GM12878 (cell line): ENCODE measurements around the gene TSHZ2. TPM values are rescaled to one million over a fixed set of nuclear protein-coding genes. Genes with fewer than 3 reads are reported as not detected.

Source experiments
- ATAC-seq: fragments of 200-7000 bp; cut with Tn5 transposase; 3 replicates; pipeline ENCODE4 v1.9.1; 2020; ENCODE audit warnings: mild to moderate bottlenecking, moderate library complexity
- BruUV-seq: library from RNA; stranded (reverse); fragments of 400-500 nt; replicated peaks from 2 replicates; lab custom pipeline; 2021; lab: Mats Ljungman, UMichigan
- CTCF ChIA-PET: fragments of 300-600 bp; sonication (Branson Sonifier 250); formaldehyde crosslinking; extraction: SDS; loops from one replicate; lab custom pipeline; 2021; ENCODE audit warnings: inconsistent platforms; lab: Yijun Ruan, JAX
- POLR2A ChIA-PET: fragments of 350-600 bp; formaldehyde crosslinking; extraction: SDS; loops from one replicate; lab custom pipeline; 2021; ENCODE audit warnings: inconsistent platforms; lab: Charles Lee
- RAD21 ChIA-PET: fragments of 300-600 bp; sonication (Branson Sonifier 250); formaldehyde crosslinking; loops from one replicate; lab custom pipeline; 2023; ENCODE audit warnings: antibody characterized with exemption; ENCODE audit not compliant: unreplicated experiment; lab: Charles Lee
- SMC1A ChIA-PET: fragments of 300-600 bp; sonication (Branson Sonifier 250); formaldehyde crosslinking; loops from one replicate; lab custom pipeline; 2023; ENCODE audit not compliant: unreplicated experiment, uncharacterized antibody; lab: Charles Lee
- DNase-seq: peaks from one replicate; pipeline ENCODE4 v3.0.0-alpha.2; 2011; ENCODE audit warnings: low read depth, low spot score
- FAIRE-seq: peaks from 3 replicates; lab custom pipeline; 2011; peaks lifted over from hg19 to GRCh38; lab: Jason Lieb, UNC
- H2AFZ ChIP-seq: 2 replicates; pipeline ENCODE4 v1.6.0; 2011; ENCODE audit warnings: low read depth, low read length, control low read depth; ENCODE audit not compliant: control insufficient read depth
- H3K27ac ChIP-seq: 2 replicates; pipeline ENCODE4 v1.5.1; 2011; ENCODE audit warnings: control low read depth; ENCODE audit not compliant: control insufficient read depth, insufficient read depth
- H3K27me3 ChIP-seq, 2 experiments: replicated peaks in 1 of 2; 2 replicates each; pipeline versions ENCODE4 v1.6.0 to v1.6.1; 2011; ENCODE audit warnings: low read length in 1 of 2; ENCODE audit not compliant: control insufficient read depth in 2 of 2, insufficient read depth in 2 of 2
- H3K36me3 ChIP-seq, 2 experiments: 2 replicates each; pipeline ENCODE4 v1.5.1; 2011; ENCODE audit warnings: low read length in 1 of 2; ENCODE audit not compliant: control insufficient read depth in 2 of 2, insufficient read depth in 2 of 2
- H3K4me1 ChIP-seq: 2 replicates; pipeline ENCODE4 v1.6.1; 2011; ENCODE audit warnings: mild to moderate bottlenecking, low read length, moderate library complexity, mixed read lengths; ENCODE audit not compliant: control insufficient read depth, insufficient read depth
- H3K4me2 ChIP-seq: 2 replicates; pipeline ENCODE4 v1.6.0; 2011; ENCODE audit warnings: control low read depth; ENCODE audit not compliant: control insufficient read depth, insufficient read depth
- H3K4me3 ChIP-seq: fragments of 200-600 bp; sonication (generic); 2 replicates; pipeline ENCODE4 v1.5.1; 2016
- H3K79me2 ChIP-seq: 2 replicates; pipeline ENCODE4 v1.6.0; 2011; ENCODE audit warnings: low read length; ENCODE audit not compliant: control insufficient read depth, insufficient read depth
- H3K9ac ChIP-seq: 2 replicates; pipeline ENCODE4 v1.8.0; 2011; ENCODE audit warnings: low read length, control low read depth, mixed read lengths; ENCODE audit not compliant: control insufficient read depth, insufficient read depth
- H3K9me3 ChIP-seq: replicated peaks from 3 replicates; pipeline ENCODE4 v1.5.1; 2011; ENCODE audit warnings: mild to moderate bottlenecking, low read length; ENCODE audit not compliant: control insufficient read depth, insufficient read depth
- H4K20me1 ChIP-seq: 2 replicates; pipeline ENCODE4 v1.6.0; 2011; ENCODE audit not compliant: control insufficient read depth, insufficient read depth
- BACH1 ChIP-seq: fragments of 450-650 bp; IDR thresholded peaks from 2 replicates; pipeline ENCODE4 v1.6.1; 2017; ENCODE audit warnings: mild to moderate bottlenecking, borderline replicate concordance
- BCL11A ChIP-seq: IDR thresholded peaks from 2 replicates; pipeline ENCODE4 v1.6.1; 2011; ENCODE audit warnings: low read depth, low read length
- BRCA1 ChIP-seq: IDR thresholded peaks from 2 replicates; pipeline ENCODE4 v1.6.1; 2011; ENCODE audit warnings: low read depth, low read length, improper control_type of control experiment
- CBX3 ChIP-seq: fragments of 200-600 bp; sonication (generic); IDR thresholded peaks from 2 replicates; pipeline ENCODE4 v1.6.1; 2016; ENCODE audit warnings: low read depth, borderline replicate concordance
- CHD1 ChIP-seq: IDR thresholded peaks from 2 replicates; pipeline ENCODE4 v1.6.1; 2012; ENCODE audit warnings: low read depth, low read length, improper control_type of control experiment
- CHD2 ChIP-seq: IDR thresholded peaks from 2 replicates; pipeline ENCODE4 v1.6.1; 2011; ENCODE audit warnings: low read depth, low read length, improper control_type of control experiment, borderline replicate concordance
- HCFC1 ChIP-seq: fragments of 150-350 bp; IDR thresholded peaks from 2 replicates; pipeline ENCODE4 v1.6.1; 2014; ENCODE audit warnings: low read length
- HDAC6 ChIP-seq: fragments of 200-600 bp; sonication (generic); IDR thresholded peaks from one replicate; pipeline ENCODE4 v1.8.0; 2017; ENCODE audit warnings: antibody characterized with exemption; ENCODE audit not compliant: unreplicated experiment
- JUND ChIP-seq: IDR thresholded peaks from 2 replicates; pipeline ENCODE4 v1.6.1; 2012; ENCODE audit warnings: low read depth, mild to moderate bottlenecking, low read length, improper control_type of control experiment, moderate library complexity
- KDM1A ChIP-seq: fragments of 200-600 bp; sonication (generic); IDR thresholded peaks from 2 replicates; pipeline ENCODE4 v1.6.1; 2016; ENCODE audit warnings: borderline replicate concordance
- MTA2 ChIP-seq: fragments of 450-650 bp; IDR thresholded peaks from 2 replicates; pipeline ENCODE4 v1.6.1; 2016; ENCODE audit warnings: low read depth, mild to moderate bottlenecking, moderate library complexity
- NFYA ChIP-seq: IDR thresholded peaks from 2 replicates; pipeline ENCODE4 v1.6.1; 2011; ENCODE audit warnings: low read depth, mild to moderate bottlenecking, low read length, improper control_type of control experiment, borderline replicate concordance
- NR2C1 ChIP-seq: fragments of 450-650 bp; IDR thresholded peaks from 2 replicates; pipeline ENCODE4 v1.6.1; 2017; ENCODE audit warnings: antibody characterized with exemption, mild to moderate bottlenecking, moderate library complexity
- PAX5 ChIP-seq: IDR thresholded peaks from 2 replicates; pipeline ENCODE4 v1.6.1; 2011; ENCODE audit warnings: low read depth, low read length, borderline replicate concordance
- POLR2AphosphoS2 ChIP-seq: IDR thresholded peaks from 2 replicates; pipeline ENCODE4 v1.6.1; 2011; ENCODE audit warnings: low read depth, mild to moderate bottlenecking, low read length, improper control_type of control experiment, moderate library complexity
- POU2F2 ChIP-seq: IDR thresholded peaks from 3 replicates; pipeline ENCODE4 v1.6.1; 2011; ENCODE audit warnings: low read depth, mild to moderate bottlenecking, low read length, borderline replicate concordance
- RB1 ChIP-seq: fragments of 450-650 bp; formaldehyde crosslinking; IDR thresholded peaks from 2 replicates; pipeline ENCODE4 v1.6.1; 2017; ENCODE audit warnings: mild to moderate bottlenecking, borderline replicate concordance
- RFX5 ChIP-seq: IDR thresholded peaks from 2 replicates; pipeline ENCODE4 v1.6.1; 2011; ENCODE audit warnings: low read depth, low read length, improper control_type of control experiment
- SP1 ChIP-seq: IDR thresholded peaks from one replicate; pipeline ENCODE4 v1.6.1; 2011; ENCODE audit warnings: low read depth, low read length
- TAF1 ChIP-seq: IDR thresholded peaks from 2 replicates; pipeline ENCODE4 v1.6.1; 2011; ENCODE audit warnings: mild to moderate bottlenecking, low read depth, low read length, borderline replicate concordance
- TARDBP ChIP-seq: IDR thresholded peaks from 2 replicates; pipeline ENCODE4 v1.6.1; 2016; ENCODE audit warnings: borderline replicate concordance
- TCF12 ChIP-seq: IDR thresholded peaks from 2 replicates; pipeline ENCODE4 v1.6.1; 2011; ENCODE audit warnings: low read depth, mild to moderate bottlenecking, low read length
- TCF3 ChIP-seq: IDR thresholded peaks from 2 replicates; pipeline ENCODE4 v1.6.1; 2012; ENCODE audit warnings: low read depth, mild to moderate bottlenecking, low read length, borderline replicate concordance; ENCODE audit not compliant: insufficient read depth
- ZNF384 ChIP-seq: IDR thresholded peaks from 2 replicates; pipeline ENCODE4 v1.6.1; 2012; ENCODE audit warnings: low read depth, mild to moderate bottlenecking, low read length, improper control_type of control experiment, borderline replicate concordance
- ZNF622 ChIP-seq: fragments of 450-650 bp; IDR thresholded peaks from 2 replicates; pipeline ENCODE4 v1.6.1; 2017; ENCODE audit warnings: mild to moderate bottlenecking, inconsistent platforms
- ZZZ3 ChIP-seq: IDR thresholded peaks from 2 replicates; pipeline ENCODE4 v1.6.1; 2011; ENCODE audit warnings: low read depth; ENCODE audit not compliant: control insufficient read depth, insufficient read length
- WGBS: methylation state at CpG from one replicate; pipeline ENCODE4 v1.1.6; 2016; ENCODE audit warnings: low lambda C conversion rate; ENCODE audit not compliant: insufficient replicate concordance, insufficient coverage; ENCODE audit errors: missing lambda C conversion rate; 5-methylcytosine and 5-hydroxymethylcytosine counted together
- in situ Hi-C: fragments of 300-500 bp; cut with MboI; formaldehyde crosslinking; loops from 9 replicates; pipeline ENCODE4 v1.14.3; 2018; ENCODE audit warnings: mixed read lengths
- intact Hi-C: fragments of 100-400 bp; cut with micrococcal nuclease; formaldehyde crosslinking; loops from one replicate; pipeline ENCODE4 v1.14.2; 2022; ENCODE audit not compliant: unreplicated experiment
- polyA plus RNA-seq, 11 experiments: library from polyadenylated mRNA; depleted of rRNA in 4 of 11; unstranded in 6 of 11; stranded (reverse) in 5 of 11; fragments of >200 nt; fragmentation: Nextera tagmentation in 4 of 11; fragmentation: Illumina TruSeq in 1 of 11; extraction: Ambion mirVana in 4 of 11; extraction: Trizol in 1 of 11; gene quantifications; 1 replicate in 1 of 11; 2 replicates in 10 of 11; pipeline versions ENCODE4 v1.2.1 to v1.2.3, GENCODE V29; 2011 to 2016; ENCODE audit warnings: inconsistent platforms in 2 of 11, missing spikeins in 2 of 11, low read depth in 1 of 11
- total RNA-seq, 4 experiments: library from RNA; depleted of rRNA in 3 of 4; stranded (reverse); fragments of >200 nt in 3 of 4; fragmentation: Illumina TruSeq in 1 of 4; extraction: Trizol in 1 of 4; gene quantifications; 2 replicates each; pipeline versions ENCODE4 v1.2.1 to v1.2.3, GENCODE V29; 2013 to 2021

The TSHZ2 gene
- total and polyA plus RNA-seq, 10 of the 15 experiments (the other 5 are each of a cell fraction or from before 2014, with no cell fraction given), result 0.01 to 0.86 (median 0.13) TPM; not detected in 2

DNA sequence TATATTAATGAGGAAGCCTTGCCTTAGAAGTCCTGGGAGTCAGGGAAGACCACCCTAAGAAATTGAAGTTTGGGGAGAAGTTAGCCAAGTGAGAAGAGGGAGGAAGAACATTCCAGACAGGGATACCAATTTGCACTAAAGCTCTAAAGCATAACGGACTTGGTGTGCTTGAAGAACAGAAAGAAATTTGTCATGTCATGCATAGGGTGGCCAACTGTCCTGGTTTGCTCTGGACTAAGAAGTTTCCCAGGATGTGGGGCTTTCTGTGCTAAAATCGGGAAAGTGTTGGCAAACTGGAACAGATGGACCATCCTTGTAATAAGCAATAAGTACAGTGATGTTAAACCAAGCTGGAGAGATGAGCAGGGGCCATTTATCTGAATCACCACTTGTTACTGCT, 403.9 kb downstream of the TSHZ2 start:
- H3K4me2 ChIP-seq, result no peak overlapping the region
- no peak for FAIRE-seq

DNA sequence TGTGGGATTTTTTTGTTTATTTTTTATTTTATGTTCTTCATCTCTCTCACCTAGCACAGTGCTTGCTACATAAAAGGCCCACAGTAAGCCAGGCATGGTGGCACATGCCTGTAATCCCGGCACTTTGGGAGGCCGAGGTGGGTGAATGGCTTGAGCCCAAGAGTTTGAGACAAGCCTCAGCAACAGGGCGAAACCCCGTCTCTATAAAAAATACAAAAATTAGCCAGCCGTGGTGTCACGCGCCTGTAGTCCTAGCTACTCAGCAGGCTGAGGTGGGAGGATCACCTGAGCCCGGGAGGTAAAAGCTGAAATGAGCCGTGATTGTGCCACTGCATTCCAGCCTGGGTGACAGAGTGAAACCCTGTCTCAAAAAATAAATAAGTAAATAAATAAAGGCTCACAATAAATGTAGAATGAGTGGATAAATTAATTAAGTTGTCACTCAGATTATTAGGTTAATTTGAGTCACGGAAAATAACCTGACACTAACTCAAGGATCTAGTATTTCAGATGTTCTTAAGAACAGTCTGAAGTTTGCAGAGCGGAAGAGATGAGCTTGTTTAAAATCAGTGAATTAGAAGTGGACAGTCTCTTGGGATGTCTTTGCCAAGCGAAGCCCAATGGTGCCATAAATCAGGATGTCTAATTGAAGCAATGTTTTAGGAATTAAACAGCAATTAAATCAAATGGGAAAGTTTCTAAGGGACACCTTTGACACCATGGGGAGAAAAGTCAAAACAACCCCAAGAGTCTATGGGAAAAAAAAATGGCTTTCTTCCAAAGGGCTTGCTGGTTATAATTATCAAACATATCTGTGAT, 407.1 kb downstream of the TSHZ2 start:
- ChIA-PET CTCF (no interaction called here), RAD21 (no interaction called here), SMC1A (no interaction called here), POLR2A (no interaction called here)
- Histone ChIP-seq H3K9me3 (no peaks in the 10 kb centered on the region), H4K20me1 (no peaks in the 10 kb centered on the region), H3K4me3 (no peak overlapping the region), H3K9ac (no peak overlapping the region), H2AFZ (no peak overlapping the region), H3K4me2 (no peak overlapping the region), H3K36me3 (no peaks in the 10 kb centered on the region), H3K27me3 (no peaks in the 10 kb centered on the region), H3K79me2 (no peaks in the 10 kb centered on the region), H3K4me1 (no peaks in the 10 kb centered on the region), H3K27ac (no peak overlapping the region)
- 51% methylated on average over 12 of the region's 12 CpGs for WGBS
- no peak for ATAC-seq
- FAIRE-seq, result no peak
- in situ Hi-C loops (no loop called here), intact Hi-C loops (no loop called here)
- DNase-seq, result no peak
- BruUV-seq, result no TSS peak
- no peak for TF ChIP-seq JUND
- TF ChIP-seq ZZZ3, result no peak
- TF ChIP-seq HDAC6, result no peak
- TF ChIP-seq SP1, result no peak
- no peak for TF ChIP-seq HCFC1
- no peak for TF ChIP-seq NFYA
- TF ChIP-seq ZNF622, result no peak
- TF ChIP-seq KDM1A, result no peak
- TF ChIP-seq BCL11A, result no peak
- no peak for TF ChIP-seq CHD1
- no peak for TF ChIP-seq TCF12
- no peak for TF ChIP-seq BRCA1
- TF ChIP-seq TAF1, result no peak
- TF ChIP-seq PAX5, result no peak
- TF ChIP-seq RB1, result no peak
- TF ChIP-seq ZNF384, result no peak
- no peak for TF ChIP-seq TARDBP
- no peak for TF ChIP-seq MTA2
- TF ChIP-seq, all 136 proteins: peak for 0

More for the DNA sequence above, 403.9 kb downstream of the TSHZ2 start:
- BruUV-seq, result no TSS peak
- Histone ChIP-seq H3K4me1 (no peaks in the 10 kb centered on the region), H3K9me3 (no peaks in the 10 kb centered on the region), H4K20me1 (no peaks in the 10 kb centered on the region), H3K27ac (no peak overlapping the region), H2AFZ (no peak overlapping the region), H3K79me2 (no peaks in the 10 kb centered on the region), H3K27me3 (no peaks in the 10 kb centered on the region), H3K36me3 (no peaks in the 10 kb centered on the region), H3K9ac (no peak overlapping the region), H3K4me3 (no peak overlapping the region)
- SMC1A ChIA-PET, result no interaction called here
- ATAC-seq, result no peak
- DNase-seq, result no peak
- CTCF ChIA-PET, result no interaction called here
- in situ Hi-C loops (no loop called here), intact Hi-C loops (no loop called here)
- RAD21 ChIA-PET, result no interaction called here
- POLR2A ChIA-PET, result no interaction called here
- 13% methylated on average over 2 of the region's 2 CpGs for WGBS
- TF ChIP-seq HDAC6 (no peak), CHD2 (no peak), POLR2AphosphoS2 (no peak), BACH1 (no peak), NR2C1 (no peak), CBX3 (no peak), RFX5 (no peak), TCF3 (no peak), POU2F2 (no peak)
